Neural progenitor cell (in vitro differentiated cells): ENCODE data around the gene SLFN12L. TPM values are rescaled to one million over a fixed set of nuclear protein-coding genes. Genes with fewer than 3 reads are reported as not detected.
A peak's percentile ranks its signal among the peaks of the same experiment; 100 is the strongest.
"Not testable (repeated sequence)": the region's sequence is repeated elsewhere in the genome, so short reads cannot be mapped to it uniquely, and the experiment has no call there.

Experiments used
- DNase-seq: peaks from one replicate; pipeline ENCODE4 v3.0.0-alpha.2; 2016; ENCODE audit warnings: low spot score
- H2AFZ ChIP-seq: fragments of 200-600 bp; sonication (generic); replicated peaks from 2 replicates; pipeline ENCODE4 v1.6.1; 2016; ENCODE audit warnings: antibody characterized with exemption
- H3F3A ChIP-seq: fragments of 200-600 bp; sonication (generic); 2 replicates; pipeline ENCODE4 v1.6.1; 2016; ENCODE audit warnings: antibody characterized with exemption, low read depth
- H3K27ac ChIP-seq: fragments of 200-600 bp; sonication (generic); 2 replicates; pipeline ENCODE4 v1.5.1; 2016; ENCODE audit warnings: mild to moderate bottlenecking
- H3K27me3 ChIP-seq: fragments of 200-600 bp; sonication (generic); 2 replicates; pipeline ENCODE4 v1.6.1; 2016; ENCODE audit warnings: mild to moderate bottlenecking, moderate library complexity
- H3K36me3 ChIP-seq: fragments of 200-600 bp; sonication (generic); 2 replicates; pipeline ENCODE4 v1.5.1; 2016
- H3K4me1 ChIP-seq: fragments of 200-600 bp; sonication (generic); 2 replicates; pipeline ENCODE4 v1.6.1; 2016; ENCODE audit warnings: mixed run types
- H3K4me2 ChIP-seq: fragments of 200-600 bp; sonication (generic); 2 replicates; pipeline ENCODE4 v1.6.1; 2016
- H3K4me3 ChIP-seq: fragments of 200-600 bp; sonication (generic); 2 replicates; pipeline ENCODE4 v1.5.1; 2016
- H3K79me2 ChIP-seq: fragments of 200-600 bp; sonication (generic); 2 replicates; pipeline ENCODE4 v1.6.1; 2016; ENCODE audit warnings: low read depth
- H3K9ac ChIP-seq: fragments of 200-600 bp; sonication (generic); 2 replicates; pipeline ENCODE4 v1.6.1; 2016
- H3K9me3 ChIP-seq: fragments of 200-600 bp; sonication (generic); 2 replicates; pipeline ENCODE4 v1.5.1; 2016; ENCODE audit warnings: low read depth
- H4K20me1 ChIP-seq: fragments of 200-600 bp; sonication (generic); 2 replicates; pipeline ENCODE4 v1.6.1; 2016; ENCODE audit warnings: low read depth
- H3K27ac Mint-ChIP-seq: 3 replicates; pipeline ENCODE4 v1.8.0; 2021; ENCODE audit warnings: mixed read lengths
- H3K27me3 Mint-ChIP-seq: 2 replicates; pipeline ENCODE4 v1.8.0; 2022; ENCODE audit warnings: low read depth, mild to moderate bottlenecking, inconsistent platforms, moderate library complexity, mixed read lengths; ENCODE audit not compliant: insufficient read depth
- H3K36me3 Mint-ChIP-seq: 3 replicates; pipeline ENCODE4 v1.8.0; 2021; ENCODE audit warnings: mixed read lengths
- H3K4me1 Mint-ChIP-seq: 3 replicates; pipeline ENCODE4 v1.8.0; 2021; ENCODE audit warnings: mixed read lengths
- H3K4me3 Mint-ChIP-seq: 3 replicates; pipeline ENCODE4 v1.8.0; 2021; ENCODE audit warnings: mild to moderate bottlenecking, moderate library complexity, mixed read lengths
- H3K9me3 Mint-ChIP-seq: 3 replicates; pipeline ENCODE4 v1.8.0; 2020; ENCODE audit warnings: mixed read lengths
- EZH2 ChIP-seq: fragments of 200-600 bp; sonication (generic); IDR thresholded peaks from 2 replicates; pipeline ENCODE4 v1.6.1; 2017; ENCODE audit warnings: antibody characterized with exemption, mild to moderate bottlenecking, moderate library complexity
- EZH2phosphoT487 ChIP-seq: fragments of 200-600 bp; sonication (generic); IDR thresholded peaks from 2 replicates; pipeline ENCODE4 v1.6.1; 2017; ENCODE audit warnings: antibody characterized with exemption
- total RNA-seq: library from RNA; depleted of rRNA; stranded (reverse); fragments of >200 nt; gene quantifications from 2 replicates; pipeline ENCODE4 v1.2.3, GENCODE V29; 2015; ENCODE audit warnings: low replicate concordance
- TF ChIP-seq, protein P1 (sequence below): fragments of 200-600 bp; sonication (generic); IDR thresholded peaks from 2 replicates; pipeline ENCODE4 v1.5.1; 2017; ENCODE audit warnings: antibody characterized with exemption, mild to moderate bottlenecking

SLFN12L gene
- total RNA-seq, 1 donor from 2014 or later: not detected

DNA sequence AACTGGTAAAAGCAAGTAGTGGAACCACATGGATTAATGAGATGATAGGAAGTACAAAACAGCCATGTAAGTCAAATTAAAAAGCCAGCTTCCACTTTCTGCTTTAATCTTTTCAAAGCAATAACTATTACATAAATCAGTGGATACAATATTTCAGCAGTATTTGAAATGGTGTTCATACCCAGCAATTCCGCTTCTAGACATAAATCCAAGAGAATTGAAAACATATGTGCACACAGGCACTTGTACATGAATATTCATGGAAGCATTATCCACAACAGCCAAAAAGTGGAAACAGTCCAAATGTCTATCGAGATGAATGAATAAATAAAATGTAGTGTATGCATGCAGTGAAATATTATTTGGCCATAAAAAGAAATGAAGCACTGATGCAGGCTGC is 27.4 kb downstream of the SLFN12L start:
- no peak overlapping the region for H3K4me2 ChIP-seq
- DNase-seq: no peak
- peaks cover 14% of the 10 kb centered on the region for H3K27me3 ChIP-seq
- no peaks in the 10 kb centered on the region for H3K36me3 ChIP-seq
- H3K79me2 ChIP-seq: no peaks in the 10 kb centered on the region
- H4K20me1 ChIP-seq: no peaks in the 10 kb centered on the region
- H3K4me1 Mint-ChIP-seq: no peaks in the 10 kb centered on the region
- H3K4me3 Mint-ChIP-seq: no peak overlapping the region
- H3F3A ChIP-seq: no peaks in the 10 kb centered on the region
- TF ChIP-seq EZH2phosphoT487 (no peak), EZH2 (no peak)
- TF ChIP-seq, protein P1, sequence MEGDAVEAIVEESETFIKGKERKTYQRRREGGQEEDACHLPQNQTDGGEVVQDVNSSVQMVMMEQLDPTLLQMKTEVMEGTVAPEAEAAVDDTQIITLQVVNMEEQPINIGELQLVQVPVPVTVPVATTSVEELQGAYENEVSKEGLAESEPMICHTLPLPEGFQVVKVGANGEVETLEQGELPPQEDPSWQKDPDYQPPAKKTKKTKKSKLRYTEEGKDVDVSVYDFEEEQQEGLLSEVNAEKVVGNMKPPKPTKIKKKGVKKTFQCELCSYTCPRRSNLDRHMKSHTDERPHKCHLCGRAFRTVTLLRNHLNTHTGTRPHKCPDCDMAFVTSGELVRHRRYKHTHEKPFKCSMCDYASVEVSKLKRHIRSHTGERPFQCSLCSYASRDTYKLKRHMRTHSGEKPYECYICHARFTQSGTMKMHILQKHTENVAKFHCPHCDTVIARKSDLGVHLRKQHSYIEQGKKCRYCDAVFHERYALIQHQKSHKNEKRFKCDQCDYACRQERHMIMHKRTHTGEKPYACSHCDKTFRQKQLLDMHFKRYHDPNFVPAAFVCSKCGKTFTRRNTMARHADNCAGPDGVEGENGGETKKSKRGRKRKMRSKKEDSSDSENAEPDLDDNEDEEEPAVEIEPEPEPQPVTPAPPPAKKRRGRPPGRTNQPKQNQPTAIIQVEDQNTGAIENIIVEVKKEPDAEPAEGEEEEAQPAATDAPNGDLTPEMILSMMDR: no peak
- H3K36me3 Mint-ChIP-seq: no peaks in the 10 kb centered on the region
- no peak overlapping the region for H3K4me3 ChIP-seq
- H3K27ac Mint-ChIP-seq: no peak overlapping the region
- H3K9me3 ChIP-seq: no peaks in the 10 kb centered on the region
- peaks cover 8% of the 10 kb centered on the region for H3K9me3 Mint-ChIP-seq
- no peak overlapping the region for H3K27ac ChIP-seq
- peaks cover 2% of the 10 kb centered on the region for H3K27me3 Mint-ChIP-seq
- H3K4me1 ChIP-seq: no peaks in the 10 kb centered on the region
- no peak overlapping the region for H3K9ac ChIP-seq
- no peak overlapping the region for H2AFZ ChIP-seq

DNA sequence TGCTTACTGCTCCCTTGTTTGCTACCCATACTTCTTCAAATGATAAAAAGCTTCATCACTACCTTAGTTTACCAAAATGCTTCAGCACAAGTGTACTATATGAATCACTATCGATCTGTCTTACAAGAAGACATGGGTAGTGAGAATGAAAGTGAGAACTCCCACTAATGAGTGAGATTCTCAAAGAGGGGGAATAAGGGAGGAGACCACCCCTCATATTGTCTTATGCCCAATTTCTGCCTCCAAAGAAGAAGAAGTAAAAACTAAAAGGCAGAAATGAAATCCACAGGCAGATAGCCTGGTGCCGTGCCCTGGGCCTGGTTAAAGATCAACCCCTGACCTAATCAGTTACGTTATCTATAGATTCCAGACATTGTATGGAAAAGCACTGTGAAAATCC is 29.8 kb downstream of the SLFN12L start:
- not testable (repeated sequence) for H3K79me2 ChIP-seq, H3K27ac ChIP-seq, DNase-seq, H3K4me2 ChIP-seq, H3K4me3 Mint-ChIP-seq, H3F3A ChIP-seq, H3K9ac ChIP-seq, H3K27ac Mint-ChIP-seq, H3K4me1 ChIP-seq, H3K9me3 ChIP-seq, H3K27me3 ChIP-seq, H3K36me3 Mint-ChIP-seq, H4K20me1 ChIP-seq, H3K27me3 Mint-ChIP-seq, H2AFZ ChIP-seq, H3K36me3 ChIP-seq, H3K4me1 Mint-ChIP-seq, H3K9me3 Mint-ChIP-seq, H3K4me3 ChIP-seq

DNA sequence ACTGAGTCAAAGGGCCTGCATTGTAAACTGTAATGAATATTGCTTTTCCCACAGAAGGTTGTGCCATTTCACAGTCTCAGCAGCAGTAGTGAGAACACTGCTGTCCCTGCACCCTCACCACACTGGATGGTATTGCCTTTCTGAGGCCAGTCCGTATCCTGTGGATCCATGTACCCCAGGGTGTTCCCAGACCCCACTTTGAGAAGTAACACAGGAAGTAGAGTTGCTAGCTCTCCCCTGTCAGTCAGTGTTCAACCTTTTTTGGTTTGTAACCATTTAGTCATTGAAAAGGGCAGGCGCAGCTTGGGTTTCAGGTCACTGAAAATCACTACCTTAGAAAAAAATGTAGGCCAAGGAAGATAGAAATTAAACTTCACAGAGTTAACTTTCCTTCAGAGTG is 37.9 kb downstream of the SLFN12L start:
- Histone ChIP-seq H3K79me2 (no peaks in the 10 kb centered on the region), H3K9me3 (no peaks in the 10 kb centered on the region), H2AFZ (no peak overlapping the region), H3K4me1 (no peaks in the 10 kb centered on the region), H4K20me1 (no peaks in the 10 kb centered on the region), H3K4me3 (no peak overlapping the region), H3K4me2 (no peak overlapping the region), H3K9ac (no peak overlapping the region), H3K36me3 (no peaks in the 10 kb centered on the region), H3K27ac (no peak overlapping the region), H3F3A (no peaks in the 10 kb centered on the region), H3K27me3 (peaks cover 75% of the 10 kb centered on the region)
- H3K4me1 Mint-ChIP-seq: peaks cover 8% of the 10 kb centered on the region
- H3K36me3 Mint-ChIP-seq: no peaks in the 10 kb centered on the region
- peaks cover 8% of the 10 kb centered on the region for H3K9me3 Mint-ChIP-seq
- no peak overlapping the region for H3K27ac Mint-ChIP-seq
- peaks cover 63% of the 10 kb centered on the region for H3K27me3 Mint-ChIP-seq
- DNase-seq: no peak
- no peak for TF ChIP-seq EZH2phosphoT487
- TF ChIP-seq EZH2: no peak
- TF ChIP-seq, protein P1: no peak
- no peak overlapping the region for H3K4me3 Mint-ChIP-seq

DNA sequence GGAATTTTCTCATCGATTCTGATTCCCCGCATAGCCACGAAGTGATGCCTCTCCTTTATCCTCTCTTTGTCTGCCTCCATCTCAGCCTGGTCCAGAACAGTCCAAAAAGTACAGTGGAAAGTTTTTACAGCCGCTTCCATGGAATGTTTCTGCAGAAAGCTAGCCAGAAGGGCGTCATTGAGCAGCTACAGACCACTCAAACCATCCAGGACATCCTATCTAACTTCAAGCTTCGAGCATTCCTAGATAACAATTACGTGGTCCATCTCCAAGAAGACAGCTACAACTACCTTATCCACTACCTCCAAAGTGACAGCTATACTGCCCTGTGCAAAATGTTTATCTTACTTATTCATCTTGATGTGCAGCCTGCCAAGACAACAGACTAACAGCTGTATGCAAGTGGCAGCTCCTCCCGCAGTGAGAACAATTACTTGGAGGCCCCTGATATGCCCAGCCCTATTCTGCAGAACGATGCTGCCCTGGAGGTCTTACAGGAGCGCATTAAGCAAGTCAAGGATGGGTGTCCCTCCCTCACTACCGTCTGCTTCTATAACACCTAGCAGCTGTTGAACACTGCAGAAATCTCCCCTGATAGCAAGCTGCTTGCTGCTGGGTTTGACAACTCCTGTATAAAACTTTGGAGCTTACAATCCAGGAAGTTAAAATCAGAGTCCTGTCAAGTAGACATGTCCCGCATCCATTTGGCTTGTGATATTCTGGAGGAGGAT is 38.9 kb downstream of the SLFN12L start:
- Histone ChIP-seq H3F3A (no peaks in the 10 kb centered on the region), H3K4me1 (no peaks in the 10 kb centered on the region), H3K9ac (no peak overlapping the region), H3K27me3 (peaks cover 84% of the 10 kb centered on the region), H2AFZ (no peak overlapping the region), H3K79me2 (no peaks in the 10 kb centered on the region), H3K4me3 (no peak overlapping the region), H3K9me3 (no peaks in the 10 kb centered on the region), H3K27ac (no peak overlapping the region), H3K4me2 (peak overlapping the region; percentile 31), H4K20me1 (no peaks in the 10 kb centered on the region), H3K36me3 (no peaks in the 10 kb centered on the region)
- TF ChIP-seq, protein P1: no peak
- TF ChIP-seq EZH2: no peak
- TF ChIP-seq EZH2phosphoT487: no peak
- Mint-ChIP-seq H3K27ac (no peak overlapping the region), H3K4me1 (peaks cover 8% of the 10 kb centered on the region), H3K27me3 (peaks cover 70% of the 10 kb centered on the region), H3K4me3 (no peak overlapping the region), H3K9me3 (peaks cover 10% of the 10 kb centered on the region), H3K36me3 (no peaks in the 10 kb centered on the region)
- no peak for DNase-seq
